GM12875 (cell line): ENCODE data around the gene NUP214.

Source experiments
- H3K4me3 ChIP-seq: one replicate; pipeline ENCODE4 v1.5.1; 2011; ENCODE audit warnings: low read depth, low read length, control low read depth
- CTCF ChIP-seq: IDR thresholded peaks from 2 replicates; pipeline ENCODE4 v1.5.1; 2011; ENCODE audit warnings: low read depth, mild to moderate bottlenecking, control low read depth, inconsistent platforms, low read length, moderate library complexity, borderline replicate concordance; ENCODE audit not compliant: insufficient read depth

The NUP214 gene

GRCh38 chr9:131255676-131256197 lies 130.4 kb downstream of the NUP214 start:
- no peak for TF ChIP-seq CTCF
- peak overlapping the region; percentile 39 for H3K4me3 ChIP-seq

GRCh38 chr9:131257266-131258025 lies 132.1 kb downstream of the NUP214 start:
- TF ChIP-seq CTCF, result no peak
- H3K4me3 ChIP-seq, result no peak overlapping the region

GRCh38 chr9:131258186-131258585 lies 132.8 kb downstream of the NUP214 start:
- H3K4me3 ChIP-seq, result no peak overlapping the region
- no peak for TF ChIP-seq CTCF

- no peak for TF ChIP-seq CTCF
- H3K4me3 ChIP-seq, result no peak overlapping the region
These were observed 133.5 kb downstream of the NUP214 start for GRCh38 chr9:131258698-131259431.

- H3K4me3 ChIP-seq, result no peak overlapping the region
- no peak for TF ChIP-seq CTCF
These were observed 134.1 kb downstream of the NUP214 start for GRCh38 chr9:131259432-131259898.

GRCh38 chr9:131259916-131260597 lies 134.7 kb downstream of the NUP214 start:
- H3K4me3 ChIP-seq, result no peak overlapping the region
- TF ChIP-seq CTCF, result no peak
